Activated CD4-positive, alpha-beta T cell treated with anti-CD3 and anti-CD28 coated beads, Interleukin-2, Interleukin-6, amounts not matched to agents 100 ng/mL and 50 ng/mL, durations not matched to agents 16 hours and 8 hours (primary cell): Measurements from ENCODE around the gene TSPAN7.

Source experiments
- DNase-seq: peaks from one replicate; pipeline ENCODE4 v3.0.0-alpha.2; 2020

The TSPAN7 gene

GRCh38 chrX:38649221-38649620 is 87.9 kb downstream of the TSPAN7 start:
- DNase-seq: no peak

GRCh38 chrX:38649674-38650647 is 88.6 kb downstream of the TSPAN7 start:
- DNase-seq: no peak

GRCh38 chrX:38651625-38652601 is 90.6 kb downstream of the TSPAN7 start:
- DNase-seq: no peak

GRCh38 chrX:38652934-38653442 is 91.6 kb downstream of the TSPAN7 start:
- DNase-seq: no peak

- DNase-seq: no peak
Measured at GRCh38 chrX:38654302-38654701, 93.0 kb downstream of the TSPAN7 start.

- no peak for DNase-seq
Measured at GRCh38 chrX:38656350-38656915, 95.1 kb downstream of the TSPAN7 start.

- peak; percentile 18 for DNase-seq
Measured at GRCh38 chrX:38657562-38657961, 96.2 kb downstream of the TSPAN7 start.

- DNase-seq: no peak
Measured at GRCh38 chrX:38660395-38661102, 99.2 kb downstream of the TSPAN7 start.

GRCh38 chrX:38661103-38661441 is 99.7 kb downstream of the TSPAN7 start:
- no peak for DNase-seq

GRCh38 chrX:38661561-38661960 is 100.2 kb downstream of the TSPAN7 start:
- DNase-seq: peak; percentile 26

- DNase-seq: no peak
Measured at GRCh38 chrX:38662640-38663039, 101.3 kb downstream of the TSPAN7 start.

GRCh38 chrX:38664285-38664684 is 102.9 kb downstream of the TSPAN7 start:
- DNase-seq: peak; percentile 19

- no peak for DNase-seq
Measured at GRCh38 chrX:38666909-38667308, 105.6 kb downstream of the TSPAN7 start.

- DNase-seq: no peak
Measured at GRCh38 chrX:38668771-38669170, 107.4 kb downstream of the TSPAN7 start.

GRCh38 chrX:38669428-38669827 is 108.1 kb downstream of the TSPAN7 start:
- DNase-seq: no peak

GRCh38 chrX:38672646-38673045 is 111.3 kb downstream of the TSPAN7 start:
- no peak for DNase-seq

- DNase-seq: no peak
Measured at GRCh38 chrX:38675856-38676255, 114.5 kb downstream of the TSPAN7 start.

- no peak for DNase-seq
Measured at GRCh38 chrX:38678183-38678582, 116.8 kb downstream of the TSPAN7 start.

- no peak for DNase-seq
Measured at GRCh38 chrX:38678821-38679220, 117.5 kb downstream of the TSPAN7 start.

GRCh38 chrX:38679695-38680094 is 118.4 kb downstream of the TSPAN7 start:
- no peak for DNase-seq

GRCh38 chrX:38682095-38682494 is 120.8 kb downstream of the TSPAN7 start:
- DNase-seq: no peak

GRCh38 chrX:38692961-38693360 is 131.6 kb downstream of the TSPAN7 start:
- no peak for DNase-seq
